ENCODE data around the gene LENEP.

LENEP gene

GRCh38 chr1:155011437-155012025, 18.1 kb downstream of the LENEP start:
- Histone ChIP-seq H3F3A (ENCODE audit: insufficient read depth, low read length) (peaks cover 20% of the 10 kb centered on the region), H3K27ac (ENCODE audit: low read length) (no peak overlapping the region), H3K4me1 (ENCODE audit: low read length) (peaks cover 15% of the 10 kb centered on the region), H2AFZ (ENCODE audit: low read length) (no peak overlapping the region), H3K9me2 (replicated peaks; ENCODE audit: insufficient read depth, low read length) (no peaks in the 10 kb centered on the region), H3K79me2 (ENCODE audit: low read length) (peaks cover 59% of the 10 kb centered on the region), H3K27me3 (replicated peaks; ENCODE audit: insufficient read depth, low read length) (no peaks in the 10 kb centered on the region), H4K20me1 (ENCODE audit: insufficient read depth, low read length) (no peaks in the 10 kb centered on the region), H3K9ac (ENCODE audit: low read length) (no peak overlapping the region), H3K4me2 (ENCODE audit: low read depth, low read length) (no peak overlapping the region), H3K9me3 (replicated peaks; ENCODE audit: insufficient read depth, low read length) (no peaks in the 10 kb centered on the region), H3K36me3 (replicated peaks; ENCODE audit: insufficient read depth, low read length) (no peaks in the 10 kb centered on the region; the same call in 1 of the 2 replicates), H3K4me3 (ENCODE audit: low read length) (no peak overlapping the region)
- no peak for TF ChIP-seq EZH2phosphoT487 (IDR thresholded peaks at IDR 0.05; ENCODE audit: low read length)
- no peak for TF ChIP-seq EZH2 (optimal IDR thresholded peaks at IDR 0.05; ENCODE audit: low read depth, low read length)
- no peak for TF ChIP-seq CTCF (IDR thresholded peaks at IDR 0.05; ENCODE audit: low read length)
- no peak for DNase-seq

- H3K4me2 ChIP-seq (ENCODE audit: low read depth, low read length), result no peak overlapping the region
- no peak overlapping the region for H2AFZ ChIP-seq (ENCODE audit: low read length)
- H3K9me3 ChIP-seq (replicated peaks; ENCODE audit: insufficient read depth, low read length), result no peaks in the 10 kb centered on the region
- H3K27ac ChIP-seq (ENCODE audit: low read length), result no peak overlapping the region
- H3F3A ChIP-seq (ENCODE audit: insufficient read depth, low read length), result peaks cover 26% of the 10 kb centered on the region
- no peak overlapping the region for H3K4me3 ChIP-seq (ENCODE audit: low read length)
- no peaks in the 10 kb centered on the region for H3K9me2 ChIP-seq (replicated peaks; ENCODE audit: insufficient read depth, low read length)
- no peak overlapping the region for H3K9ac ChIP-seq (ENCODE audit: low read length)
- H3K4me1 ChIP-seq (ENCODE audit: low read length), result peaks cover 21% of the 10 kb centered on the region
- H3K27me3 ChIP-seq (replicated peaks; ENCODE audit: insufficient read depth, low read length), result no peaks in the 10 kb centered on the region
- no peak for TF ChIP-seq EZH2 (optimal IDR thresholded peaks at IDR 0.05; ENCODE audit: low read depth, low read length)
- no peak for TF ChIP-seq EZH2phosphoT487 (IDR thresholded peaks at IDR 0.05; ENCODE audit: low read length)
- TF ChIP-seq CTCF (IDR thresholded peaks at IDR 0.05; ENCODE audit: low read length), result no peak
- DNase-seq, result no peak
- H3K36me3 ChIP-seq (replicated peaks; ENCODE audit: insufficient read depth, low read length), result no peaks in the 10 kb centered on the region; the same call in 1 of the 2 replicates
- peaks cover 53% of the 10 kb centered on the region for H3K79me2 ChIP-seq (ENCODE audit: low read length)
- H4K20me1 ChIP-seq (ENCODE audit: insufficient read depth, low read length), result no peaks in the 10 kb centered on the region
Observed at GRCh38 chr1:155012026-155012546, 18.7 kb downstream of the LENEP start.

GRCh38 chr1:155012776-155013602, 19.6 kb downstream of the LENEP start:
- no peak for TF ChIP-seq EZH2phosphoT487 (IDR thresholded peaks at IDR 0.05; ENCODE audit: low read length)
- TF ChIP-seq EZH2 (optimal IDR thresholded peaks at IDR 0.05; ENCODE audit: low read depth, low read length), result no peak
- no peak for TF ChIP-seq CTCF (IDR thresholded peaks at IDR 0.05; ENCODE audit: low read length)
- Histone ChIP-seq H4K20me1 (ENCODE audit: insufficient read depth, low read length) (no peaks in the 10 kb centered on the region), H3K4me2 (ENCODE audit: low read depth, low read length) (no peak overlapping the region), H3K9ac (ENCODE audit: low read length) (no peak overlapping the region), H3K27me3 (replicated peaks; ENCODE audit: insufficient read depth, low read length) (no peaks in the 10 kb centered on the region), H3K79me2 (ENCODE audit: low read length) (peaks cover 44% of the 10 kb centered on the region), H2AFZ (ENCODE audit: low read length) (no peak overlapping the region), H3K36me3 (replicated peaks; ENCODE audit: insufficient read depth, low read length) (no peaks in the 10 kb centered on the region; the same call in 1 of the 2 replicates), H3K4me3 (ENCODE audit: low read length) (no peak overlapping the region), H3K27ac (ENCODE audit: low read length) (no peak overlapping the region), H3K9me2 (replicated peaks; ENCODE audit: insufficient read depth, low read length) (no peaks in the 10 kb centered on the region), H3K4me1 (ENCODE audit: low read length) (peaks cover 28% of the 10 kb centered on the region), H3F3A (ENCODE audit: insufficient read depth, low read length) (peaks cover 34% of the 10 kb centered on the region), H3K9me3 (replicated peaks; ENCODE audit: insufficient read depth, low read length) (no peaks in the 10 kb centered on the region)
- no peak for DNase-seq
